Stomach (tissue), 4 donors: Measurements from ENCODE around the gene LRP11.

Experiments used
- CTCF ChIP-seq, 7 experiments: fragments of 450-650 bp in 4 of 7; fragments of 200-600 bp in 3 of 7; sonication (generic) in 3 of 7; IDR thresholded peaks; one replicate each; pipeline ENCODE4 v1.5.1; 2016 to 2019; ENCODE audit warnings: antibody characterized with exemption in 7 of 7, control low read depth in 2 of 7, mild to moderate bottlenecking in 1 of 7
- POLR2A ChIP-seq, 4 donors: fragments of 450-650 bp; IDR thresholded peaks; one replicate each; pipeline ENCODE4 v1.6.1; 2016; ENCODE audit warnings: antibody characterized with exemption in 4 of 4, control low read depth in 2 of 4, mild to moderate bottlenecking in 1 of 4, moderate library complexity in 1 of 4

DNA sequence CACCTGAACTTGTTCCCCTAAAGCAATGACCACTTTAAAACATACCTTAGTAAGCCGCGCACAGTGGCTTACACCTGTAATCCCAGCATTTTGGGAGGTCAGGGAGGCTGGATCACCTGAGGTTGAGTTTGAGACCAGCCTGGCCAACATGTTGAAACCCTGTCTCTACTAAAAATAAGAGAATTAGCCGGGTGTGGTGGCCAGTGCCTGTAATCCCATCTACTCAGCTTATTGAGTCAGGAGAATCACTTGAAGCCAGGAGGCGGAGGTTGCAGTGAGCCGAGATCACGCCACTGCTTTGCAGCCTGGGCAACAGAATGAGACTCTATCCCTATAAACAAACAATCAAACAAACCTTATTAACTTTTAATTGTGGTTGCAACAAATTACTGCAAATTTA is 35.3 kb upstream of the LRP11 start:
- no peak for TF ChIP-seq CTCF (IDR thresholded peaks at IDR 0.05)
- TF ChIP-seq POLR2A (IDR thresholded peaks at IDR 0.05) = no peak
